GM12801 (cell line): ENCODE data around the gene ATF3.

Experiments used
- CTCF ChIP-seq: IDR thresholded peaks from one replicate; pipeline ENCODE4 v1.5.1; 2011; ENCODE audit warnings: control low read depth; ENCODE audit not compliant: insufficient read length; ENCODE audit errors: extremely low read depth

The ATF3 gene

GRCh38 chr1:212645546-212646543 lies 37.3 kb downstream of the ATF3 start:
- TF ChIP-seq CTCF: no peak

GRCh38 chr1:212646588-212646987 lies 38.0 kb downstream of the ATF3 start:
- TF ChIP-seq CTCF: no peak

GRCh38 chr1:212647004-212647403 lies 38.4 kb downstream of the ATF3 start:
- TF ChIP-seq CTCF: no peak

GRCh38 chr1:212648431-212648830 lies 39.9 kb downstream of the ATF3 start:
- no peak for TF ChIP-seq CTCF

- no peak for TF ChIP-seq CTCF
Observed at GRCh38 chr1:212649020-212649419, 40.5 kb downstream of the ATF3 start.

GRCh38 chr1:212650228-212650627 lies 41.7 kb downstream of the ATF3 start:
- no peak for TF ChIP-seq CTCF

- no peak for TF ChIP-seq CTCF
Observed at GRCh38 chr1:212651521-212651920, 43.0 kb downstream of the ATF3 start.
